ENCODE data around the gene TMEM82.

TMEM82 gene

DNA sequence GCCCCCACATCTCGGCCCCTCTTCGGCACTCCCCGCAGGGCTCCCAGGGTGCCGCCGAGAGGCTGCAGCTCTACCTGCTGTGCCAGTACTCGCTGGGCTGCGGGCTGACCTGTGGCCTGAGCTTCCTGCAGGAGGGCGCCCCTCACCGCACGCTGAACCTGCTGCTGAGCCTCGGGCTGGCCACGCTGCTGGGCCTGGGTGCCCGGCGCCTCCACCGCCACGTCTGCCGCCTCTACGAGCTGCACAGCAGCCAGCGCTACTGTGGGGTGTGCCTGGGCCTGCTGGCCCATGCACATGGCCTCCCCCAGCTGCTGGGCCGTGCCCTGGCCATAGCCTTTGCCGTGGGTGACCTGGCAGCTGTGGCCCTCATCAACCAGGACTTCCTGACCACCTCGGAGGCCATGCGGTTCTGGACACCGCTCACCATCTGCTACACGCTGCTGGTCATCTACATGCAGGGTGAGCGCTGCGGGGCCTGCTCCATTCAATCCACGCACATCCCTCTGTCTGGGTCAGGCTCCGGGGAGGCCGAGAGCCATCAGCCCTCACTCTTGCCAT, 1.9 kb downstream of the TMEM82 start:
- DNase-seq, result no peak
- H3K36me3 ChIP-seq, result no peaks in the 10 kb centered on the region
- H3K9me3 ChIP-seq (ENCODE audit: severe bottlenecking), result no peaks in the 10 kb centered on the region
- no peak overlapping the region for H3K4me3 ChIP-seq (ENCODE audit: low read depth, low read length)
- no peaks in the 10 kb centered on the region for H3K27me3 ChIP-seq (ENCODE audit: insufficient read depth, low read depth, severe bottlenecking)
- no peak for TF ChIP-seq CTCF (IDR thresholded peaks at IDR 0.05; ENCODE audit: low read depth, low read length)
- no peak overlapping the region for H3K27ac ChIP-seq

DNA sequence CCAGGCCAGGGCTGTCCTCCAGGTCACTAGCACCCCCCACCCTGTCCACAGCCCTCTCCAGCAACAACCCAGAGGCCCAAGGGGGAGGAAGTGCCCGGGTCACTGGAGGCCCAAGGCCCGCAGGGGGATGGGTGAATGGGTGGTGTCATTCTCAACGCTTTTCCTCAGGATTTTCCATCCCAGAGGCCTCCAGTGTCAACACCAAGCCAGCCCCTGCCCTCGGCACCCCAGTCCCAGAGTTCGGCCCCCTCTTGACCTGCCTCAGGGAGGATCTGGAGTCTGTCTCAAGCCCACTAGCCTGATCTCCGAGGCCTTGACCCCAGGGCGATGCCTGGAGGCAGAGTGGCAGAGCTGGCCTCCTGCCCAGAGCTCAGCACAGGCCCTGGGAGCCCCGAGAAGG, 5.1 kb downstream of the TMEM82 start:
- H3K9me3 ChIP-seq (ENCODE audit: severe bottlenecking), result no peaks in the 10 kb centered on the region
- no peak overlapping the region for H3K4me3 ChIP-seq (ENCODE audit: low read depth, low read length)
- H3K36me3 ChIP-seq, result no peaks in the 10 kb centered on the region
- no peak for DNase-seq
- no peak overlapping the region for H3K27ac ChIP-seq
- H3K27me3 ChIP-seq (ENCODE audit: insufficient read depth, low read depth, severe bottlenecking), result no peaks in the 10 kb centered on the region
- no peak for TF ChIP-seq CTCF (IDR thresholded peaks at IDR 0.05; ENCODE audit: low read depth, low read length)

GRCh38 chr1:15748264-15748663, 6.0 kb downstream of the TMEM82 start:
- DNase-seq, result no peak
- H3K9me3 ChIP-seq (ENCODE audit: severe bottlenecking), result no peaks in the 10 kb centered on the region
- H3K36me3 ChIP-seq, result no peaks in the 10 kb centered on the region
- H3K27me3 ChIP-seq (ENCODE audit: insufficient read depth, low read depth, severe bottlenecking), result no peaks in the 10 kb centered on the region
- no peak overlapping the region for H3K27ac ChIP-seq
- TF ChIP-seq CTCF (IDR thresholded peaks at IDR 0.05; ENCODE audit: low read depth, low read length), result no peak
- no peak overlapping the region for H3K4me3 ChIP-seq (ENCODE audit: low read depth, low read length)

- TF ChIP-seq CTCF (IDR thresholded peaks at IDR 0.05; ENCODE audit: low read depth, low read length), result no peak
- H3K4me3 ChIP-seq (ENCODE audit: low read depth, low read length), result no peak overlapping the region
- no peaks in the 10 kb centered on the region for H3K36me3 ChIP-seq
- no peak overlapping the region for H3K27ac ChIP-seq
- H3K9me3 ChIP-seq (ENCODE audit: severe bottlenecking), result no peaks in the 10 kb centered on the region
- DNase-seq, result no peak
- H3K27me3 ChIP-seq (ENCODE audit: insufficient read depth, low read depth, severe bottlenecking), result no peaks in the 10 kb centered on the region
Observed at GRCh38 chr1:15748690-15749398, 6.5 kb downstream of the TMEM82 start.

DNA sequence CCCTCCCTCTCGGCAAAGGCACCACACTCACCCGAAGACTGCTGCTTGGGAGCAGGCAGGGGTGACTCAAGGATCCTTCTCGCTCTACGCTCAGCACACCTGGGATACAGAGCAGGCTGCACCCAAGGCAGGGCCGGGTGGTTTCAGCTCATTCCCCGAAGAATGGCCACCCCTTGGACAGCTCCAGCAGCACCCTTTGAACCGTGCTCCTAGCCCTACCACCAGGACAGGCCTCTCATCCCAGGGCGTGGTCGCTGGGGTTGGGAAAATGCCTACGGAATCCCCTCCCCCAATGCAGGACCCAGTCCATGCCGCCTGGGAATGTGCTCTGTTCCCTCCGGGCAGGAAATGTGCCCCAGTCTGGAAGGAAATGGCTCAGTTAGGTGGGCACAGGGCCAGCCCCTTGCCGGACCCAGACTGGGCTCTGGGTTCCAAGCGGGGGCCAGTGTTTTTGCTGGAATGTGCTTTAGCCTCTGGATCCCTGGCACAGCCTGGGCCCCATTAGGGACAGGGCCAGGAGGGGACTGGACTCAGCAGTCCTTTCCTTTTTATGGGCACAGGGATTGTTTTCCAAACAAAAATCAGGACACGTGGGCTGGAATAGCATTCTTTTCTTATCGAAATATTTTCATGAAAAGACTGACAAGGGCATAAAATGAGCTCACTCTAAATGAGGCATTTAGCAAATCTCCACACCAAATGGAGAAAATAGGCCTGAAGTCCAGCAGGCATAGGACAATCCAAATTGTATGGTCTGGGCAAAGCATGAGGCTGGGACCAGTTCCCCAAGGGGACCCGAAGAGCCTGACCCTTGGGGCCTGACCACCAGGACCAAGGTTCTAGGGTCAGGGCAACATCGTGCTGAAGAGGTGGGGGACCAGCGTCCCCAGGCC, 7.3 kb downstream of the TMEM82 start:
- Histone ChIP-seq H3K27ac (no peak overlapping the region), H3K9me3 (ENCODE audit: severe bottlenecking) (no peaks in the 10 kb centered on the region), H3K27me3 (ENCODE audit: insufficient read depth, low read depth, severe bottlenecking) (no peaks in the 10 kb centered on the region), H3K36me3 (no peaks in the 10 kb centered on the region), H3K4me3 (ENCODE audit: low read depth, low read length) (no peak overlapping the region)
- DNase-seq, result no peak
- no peak for TF ChIP-seq CTCF (IDR thresholded peaks at IDR 0.05; ENCODE audit: low read depth, low read length)
